Caki2 (cell line): ENCODE measurements around the gene ENDOD1. TPM values are rescaled to one million over a fixed set of nuclear protein-coding genes. Genes with fewer than 3 reads are reported as not detected.
"Not testable (repeated sequence)": the region's sequence is repeated elsewhere in the genome, so short reads cannot be mapped to it uniquely, and the experiment has no call there.

ENCODE experiments used
- DNase-seq: peaks from one replicate; pipeline ENCODE4 v3.0.0-alpha.2; 2015; ENCODE audit warnings: low read depth
- in situ Hi-C: cut with HindIII; loops from 2 replicates; pipeline ENCODE4 v1.10.0; 2016; ENCODE audit warnings: low sequenced_read_pairs, low pct_unique_long_range_greater_than_20kb, mixed read lengths
- total RNA-seq: library from RNA; depleted of rRNA; stranded (reverse); fragments of >200 nt; shearing (Covaris generic); gene quantifications from 2 replicates; pipeline ENCODE4 v1.2.3, GENCODE V29; 2014; ENCODE audit warnings: low replicate concordance

The ENDOD1 gene
- total RNA-seq, 1 experiment from 2014 or later, result 8.8 TPM

DNA sequence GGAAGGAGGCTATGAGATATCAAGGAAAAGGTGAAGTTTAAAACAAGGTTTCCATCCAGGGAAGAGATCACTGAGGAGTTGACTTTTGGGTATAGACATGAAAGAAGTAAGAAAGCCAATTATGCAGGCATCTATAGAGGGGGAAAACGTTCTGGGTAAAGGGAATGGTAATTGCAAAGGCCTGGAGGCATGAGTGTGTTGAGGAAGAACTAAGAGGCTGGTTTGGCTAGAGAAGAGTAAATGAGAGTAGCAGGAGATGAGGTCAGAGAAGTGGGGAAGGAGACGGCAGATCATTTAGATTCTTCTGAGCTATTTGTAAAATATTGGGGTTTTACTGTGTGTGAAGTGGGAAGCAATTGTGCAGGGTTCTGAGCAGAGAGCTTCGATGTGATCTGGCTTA is 7.6 kb downstream of the ENDOD1 start:
- in situ Hi-C loops, result no loop called here
- no peak for DNase-seq

DNA sequence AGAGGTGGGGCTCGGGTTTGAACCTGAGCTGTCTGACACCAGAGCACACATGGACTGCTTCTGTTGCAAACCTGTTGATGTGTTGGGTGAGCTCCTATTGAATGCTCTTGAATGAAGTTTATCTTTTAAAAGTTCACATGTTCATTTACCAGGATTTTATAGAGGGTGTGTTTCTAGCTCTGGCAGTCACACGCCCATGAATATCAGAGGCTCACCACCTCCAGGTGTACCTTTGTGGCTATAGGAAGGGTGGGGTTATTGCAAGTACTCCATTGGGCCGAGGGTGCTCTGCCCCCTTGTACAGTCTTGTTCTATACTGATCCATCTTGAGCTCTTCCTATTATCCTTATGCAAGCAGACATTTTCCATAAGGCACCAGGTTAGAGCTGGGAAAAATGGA is 9.2 kb downstream of the ENDOD1 start:
- no peak for DNase-seq
- in situ Hi-C loops, result no loop called here

DNA sequence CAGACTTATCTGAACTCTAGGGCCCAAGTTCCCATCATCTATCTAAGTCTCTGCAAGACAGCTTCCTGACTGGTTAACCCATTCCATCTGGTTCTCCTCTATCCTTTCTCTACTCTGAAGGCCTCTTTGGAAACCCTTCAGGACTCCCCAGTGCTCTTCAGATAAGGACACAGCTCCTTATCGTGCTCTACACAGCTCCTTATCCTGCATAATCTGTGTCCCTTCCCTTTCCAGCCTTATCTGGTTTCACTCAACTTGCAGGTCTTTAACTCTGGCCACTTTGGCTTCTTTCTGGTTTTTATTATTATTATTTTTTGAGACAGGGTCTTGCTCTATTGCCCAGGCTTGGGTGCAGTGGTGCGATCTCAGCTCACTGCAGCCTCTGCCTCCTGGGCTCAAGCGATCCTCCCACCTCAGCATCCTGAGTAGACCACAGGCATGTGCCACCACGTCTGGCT is 10.6 kb downstream of the ENDOD1 start:
- in situ Hi-C loops, result no loop called here
- DNase-seq, result no peak

DNA sequence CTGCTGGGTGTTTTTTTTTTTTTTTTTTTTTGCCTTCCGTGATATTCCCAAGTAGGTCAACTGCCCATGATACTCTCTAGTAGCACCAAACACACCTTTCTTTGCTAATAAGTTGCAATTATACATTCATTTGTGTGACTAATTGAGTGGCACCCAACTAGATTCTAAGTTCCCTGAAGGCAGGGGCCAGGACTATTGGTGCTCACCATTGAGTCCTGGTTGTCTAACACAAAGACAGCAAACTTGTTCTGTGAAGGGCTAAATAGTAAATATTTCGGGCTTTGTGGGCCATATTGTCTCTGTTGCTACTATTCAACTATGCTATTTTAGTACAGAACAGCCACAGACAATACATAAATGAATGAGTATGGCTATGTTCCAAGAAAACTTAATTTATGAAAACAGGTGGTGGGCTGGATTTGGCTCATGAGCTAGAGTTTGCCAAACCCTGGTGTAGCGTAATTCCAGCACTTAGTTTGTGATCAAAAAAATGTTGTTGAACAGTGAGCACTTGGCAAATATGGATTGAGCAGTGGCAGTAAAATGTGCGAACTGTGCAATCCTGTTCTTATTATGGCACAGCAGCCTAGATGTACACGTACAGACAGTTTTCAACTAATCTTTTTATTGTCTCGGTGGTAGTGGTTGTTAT is 11.3 kb downstream of the ENDOD1 start:
- no peak for DNase-seq
- in situ Hi-C loops, result no loop called here

DNA sequence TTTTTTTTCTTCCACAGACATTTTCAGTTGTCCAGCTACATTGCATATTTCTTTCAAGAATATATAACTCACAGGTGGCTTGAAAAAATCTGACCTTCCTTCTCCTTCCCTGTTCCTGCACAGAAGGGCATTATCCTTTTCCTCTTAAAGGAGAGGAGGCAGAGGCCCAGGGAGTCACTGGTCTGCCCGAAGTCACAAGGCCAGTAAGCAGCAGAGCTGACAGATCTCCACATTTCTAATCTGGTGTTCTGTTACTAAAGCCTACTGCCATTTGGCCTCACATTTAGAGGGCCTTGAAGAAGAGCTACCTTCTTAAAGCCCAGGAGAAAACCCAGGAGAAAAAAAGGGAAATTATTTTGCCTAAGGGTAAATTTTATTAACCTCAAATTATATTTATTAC is 12.3 kb downstream of the ENDOD1 start:
- in situ Hi-C loops, result no loop called here
- DNase-seq, result no peak

DNA sequence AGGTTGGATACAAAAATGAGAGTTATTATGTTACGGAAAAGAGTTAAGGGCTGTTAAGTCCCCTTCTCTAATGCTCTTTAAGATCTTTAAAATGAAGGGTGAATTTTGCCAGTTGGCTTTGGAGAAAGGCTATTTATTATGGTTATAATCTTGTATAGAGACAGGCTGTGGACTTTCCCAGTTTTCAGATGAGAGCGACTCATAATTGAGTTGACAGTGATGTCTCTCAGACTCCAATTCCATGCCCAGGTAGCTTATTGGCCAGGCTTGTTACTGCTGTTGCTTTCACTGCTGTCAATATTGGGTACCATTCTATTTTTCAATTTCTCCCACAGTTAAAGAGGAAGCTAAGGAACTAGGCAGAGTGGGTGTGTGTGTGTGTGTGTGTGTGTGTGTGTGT is 13.1 kb downstream of the ENDOD1 start:
- in situ Hi-C loops, result no loop called here

DNA sequence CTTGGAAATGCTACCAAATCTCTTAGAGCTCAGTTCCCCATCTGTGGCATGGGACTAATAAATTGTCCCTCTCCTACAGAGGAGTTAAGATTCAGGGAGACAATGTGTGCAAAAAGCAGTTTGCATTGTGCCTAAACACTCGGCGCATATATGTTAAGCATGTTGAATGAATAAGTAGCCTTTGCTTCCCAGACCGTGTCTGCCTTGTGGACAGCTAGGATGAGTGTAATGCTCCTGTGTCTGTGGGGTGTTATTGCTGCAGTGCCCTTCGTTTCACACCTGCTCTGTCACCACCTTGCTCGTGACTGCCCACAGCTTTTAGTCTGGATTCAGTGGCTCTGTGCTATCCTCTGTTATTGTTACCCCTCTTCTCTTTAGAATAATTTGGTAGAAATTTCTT is 14.1 kb downstream of the ENDOD1 start:
- no peak for DNase-seq
- in situ Hi-C loops, result no loop called here

More for the DNA sequence above, 13.1 kb downstream of the ENDOD1 start:
- no peak for DNase-seq

DNA sequence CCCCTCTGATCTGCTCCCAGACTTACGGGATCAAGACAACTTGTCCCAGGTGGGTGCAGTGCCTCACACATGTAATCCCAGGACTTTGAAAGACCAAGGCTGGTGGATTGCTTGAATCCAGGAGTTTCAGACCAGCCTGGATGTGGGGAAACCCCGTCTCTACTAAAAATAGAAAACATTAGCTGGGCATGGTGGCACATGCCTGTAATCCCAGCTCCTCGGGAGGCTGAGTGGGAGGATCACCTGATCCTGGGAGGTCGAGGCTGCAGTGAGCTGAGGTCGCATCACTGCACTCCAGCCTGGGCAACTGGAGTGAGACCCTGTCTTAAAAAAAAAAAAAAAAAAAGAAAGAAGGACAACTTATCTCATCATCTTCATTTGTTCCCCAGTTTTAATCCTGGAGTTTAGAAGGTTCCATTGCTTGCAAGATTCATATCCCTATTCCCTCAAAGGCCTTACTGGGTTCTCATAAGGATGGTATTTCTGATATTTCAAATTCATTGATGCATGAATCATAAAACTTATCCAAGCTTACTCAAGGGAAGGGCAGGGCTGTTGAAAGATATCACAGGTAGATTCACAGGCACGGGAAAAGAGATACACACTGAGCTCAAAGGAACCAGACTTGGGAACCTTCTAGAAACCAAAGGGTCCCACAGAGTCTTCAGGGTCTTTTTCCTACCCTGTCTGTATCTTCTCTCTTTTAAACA is 14.6 kb downstream of the ENDOD1 start:
- in situ Hi-C loops, result no loop called here
- DNase-seq, result no peak

DNA sequence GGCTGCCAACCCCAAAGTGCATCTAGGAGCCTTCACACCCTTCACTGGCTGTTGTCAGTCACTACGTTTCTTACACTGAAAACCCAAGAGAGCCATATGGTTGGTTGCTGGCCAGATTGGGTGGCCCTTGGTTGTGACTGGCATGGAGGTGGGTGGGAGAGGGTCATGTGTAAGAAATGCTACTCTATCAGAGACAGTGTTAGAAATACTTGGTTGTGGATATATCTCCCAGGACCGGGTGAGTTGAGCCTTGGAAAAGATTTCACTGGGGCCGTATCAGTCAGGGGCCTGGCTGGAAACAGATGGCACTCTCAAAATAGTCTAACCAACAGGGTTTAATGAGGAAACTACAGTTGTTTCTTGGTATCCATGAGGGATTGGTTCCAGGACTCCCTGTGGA is 15.2 kb downstream of the ENDOD1 start:
- in situ Hi-C loops, result no loop called here

DNA sequence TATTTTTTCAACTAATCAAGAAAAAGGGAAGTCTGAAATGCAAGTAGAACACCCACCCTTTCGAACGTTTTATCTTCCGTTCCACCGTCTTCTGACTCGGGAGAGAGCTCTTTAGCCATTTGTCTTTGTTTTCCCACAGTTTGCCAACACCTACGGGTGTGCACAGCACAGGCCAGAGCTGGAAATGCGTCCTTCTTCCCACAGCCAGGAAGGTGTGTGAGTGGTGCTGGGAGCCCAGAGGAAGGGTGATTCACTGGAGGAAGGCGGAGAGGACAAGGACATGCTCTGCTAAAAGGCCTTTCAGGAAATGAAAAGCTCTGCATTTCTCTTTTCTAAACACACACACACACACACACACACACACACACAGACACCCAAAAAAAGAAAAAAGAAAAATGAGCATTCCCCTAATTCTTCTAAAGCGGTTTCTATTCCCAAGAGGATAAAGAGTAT is 18.5 kb downstream of the ENDOD1 start:
- in situ Hi-C loops, result no loop called here
- no peak for DNase-seq

More for the DNA sequence above, 15.2 kb downstream of the ENDOD1 start:
- DNase-seq, result no peak

DNA sequence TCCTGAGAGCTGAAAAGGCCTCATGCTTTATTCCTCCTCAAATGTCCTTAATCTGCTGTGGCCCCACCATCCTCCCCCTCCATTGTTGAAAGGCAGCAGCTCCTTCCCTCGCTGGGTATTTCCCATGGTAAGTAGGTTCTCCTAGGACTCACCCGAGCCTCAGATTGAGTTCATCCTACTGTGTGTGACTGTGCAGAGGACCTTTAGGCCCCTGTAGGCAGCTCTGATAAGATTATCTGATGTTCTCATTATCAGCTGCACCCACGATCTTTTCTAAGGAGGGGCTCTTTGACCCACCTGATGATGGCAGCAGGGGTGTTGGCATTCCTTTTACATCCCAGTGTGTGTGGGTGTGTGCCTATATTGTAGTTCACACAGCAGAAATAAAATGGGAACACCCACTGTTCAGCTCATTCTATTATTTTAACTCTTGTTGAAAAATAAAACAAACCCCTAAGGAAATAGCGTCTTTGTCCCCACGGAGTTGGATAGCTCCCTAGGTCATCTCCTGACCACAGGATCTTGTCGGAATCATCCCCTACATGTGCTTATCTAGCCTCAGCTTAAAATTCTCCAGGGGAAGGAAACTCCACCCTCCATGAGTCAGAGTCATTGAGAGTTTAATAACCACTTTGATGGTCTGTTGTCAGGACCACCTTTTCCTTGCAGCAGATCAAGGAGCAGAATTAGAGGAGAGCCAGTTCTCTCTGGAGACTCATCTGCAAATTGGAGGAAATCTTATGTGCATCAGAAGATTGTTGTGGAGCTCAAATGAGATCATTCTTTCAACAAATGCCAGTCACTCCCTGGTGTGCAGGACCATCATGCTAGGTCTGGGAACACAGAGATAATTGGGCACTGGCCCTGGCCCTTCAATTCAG is 19.3 kb downstream of the ENDOD1 start:
- in situ Hi-C loops, result no loop called here
- DNase-seq, result no peak

DNA sequence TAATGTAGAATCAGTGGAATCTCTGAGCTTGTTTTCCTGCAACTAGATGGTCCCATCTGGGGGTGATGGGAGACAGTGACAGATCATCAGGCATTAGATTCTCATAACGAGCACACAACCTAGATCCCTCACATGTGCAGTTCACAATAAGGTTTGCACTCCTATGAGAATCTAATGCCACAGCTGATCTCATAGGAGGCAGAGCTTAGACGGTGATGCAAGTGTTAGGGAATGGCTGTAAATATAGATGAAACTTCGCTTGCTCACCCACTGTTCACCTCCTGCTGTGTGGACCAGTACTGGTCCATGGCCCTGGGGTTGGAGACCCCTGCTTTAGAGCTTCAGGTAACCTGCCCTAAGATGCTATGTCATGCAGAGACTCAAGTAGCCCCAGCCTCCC is 21.8 kb downstream of the ENDOD1 start:
- in situ Hi-C loops, DNase-seq: not testable (repeated sequence)

DNA sequence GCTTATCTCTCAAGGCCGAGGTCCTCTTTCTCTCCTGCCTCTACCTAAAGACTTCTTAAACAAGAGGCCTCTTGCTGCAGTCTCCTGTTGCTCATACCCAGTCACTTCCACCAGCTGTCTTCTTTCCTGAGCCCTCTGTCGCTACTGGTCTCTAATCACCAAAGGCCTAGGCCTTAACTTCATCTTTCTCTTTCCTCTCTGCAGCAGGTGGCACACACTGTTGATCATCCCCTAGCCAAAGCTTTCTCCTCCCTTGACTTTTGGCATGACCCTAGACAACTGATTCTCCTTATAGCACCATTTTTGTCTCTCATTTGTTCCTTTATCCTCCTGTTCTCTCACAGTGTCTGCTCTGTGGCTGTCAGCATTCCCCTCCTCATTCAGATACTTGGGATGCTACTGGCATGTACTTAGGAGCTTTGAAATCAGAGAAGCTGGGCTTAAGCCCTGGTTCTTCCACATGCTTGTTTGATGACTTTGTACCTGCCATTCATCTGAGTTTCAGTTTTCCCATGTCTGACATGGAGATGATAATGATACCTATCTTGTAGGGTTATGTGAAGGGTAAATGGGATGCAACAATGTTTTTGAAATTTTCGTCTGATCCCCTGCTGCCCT is 22.4 kb downstream of the ENDOD1 start:
- in situ Hi-C loops, result no loop called here
- DNase-seq, result no peak

DNA sequence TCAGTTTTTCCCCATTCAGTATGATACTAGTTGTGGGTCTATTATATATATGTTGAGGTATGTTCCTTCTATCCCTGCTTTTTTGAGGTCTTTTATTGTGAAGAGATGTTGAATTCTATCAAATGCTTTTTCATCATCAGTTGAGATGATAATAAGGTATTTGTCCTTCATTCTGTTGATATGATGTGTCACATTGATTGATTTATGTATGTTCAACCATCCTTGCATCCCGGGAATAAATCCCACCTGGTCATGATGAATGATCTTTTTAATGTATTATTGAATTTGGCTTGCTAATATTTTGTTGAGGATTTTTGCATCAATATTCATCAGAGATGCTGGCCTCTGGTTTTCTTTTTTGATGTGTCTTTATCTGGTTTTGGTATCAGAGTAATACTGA is 26.0 kb downstream of the ENDOD1 start:
- in situ Hi-C loops, result no loop called here
- DNase-seq, result no peak

DNA sequence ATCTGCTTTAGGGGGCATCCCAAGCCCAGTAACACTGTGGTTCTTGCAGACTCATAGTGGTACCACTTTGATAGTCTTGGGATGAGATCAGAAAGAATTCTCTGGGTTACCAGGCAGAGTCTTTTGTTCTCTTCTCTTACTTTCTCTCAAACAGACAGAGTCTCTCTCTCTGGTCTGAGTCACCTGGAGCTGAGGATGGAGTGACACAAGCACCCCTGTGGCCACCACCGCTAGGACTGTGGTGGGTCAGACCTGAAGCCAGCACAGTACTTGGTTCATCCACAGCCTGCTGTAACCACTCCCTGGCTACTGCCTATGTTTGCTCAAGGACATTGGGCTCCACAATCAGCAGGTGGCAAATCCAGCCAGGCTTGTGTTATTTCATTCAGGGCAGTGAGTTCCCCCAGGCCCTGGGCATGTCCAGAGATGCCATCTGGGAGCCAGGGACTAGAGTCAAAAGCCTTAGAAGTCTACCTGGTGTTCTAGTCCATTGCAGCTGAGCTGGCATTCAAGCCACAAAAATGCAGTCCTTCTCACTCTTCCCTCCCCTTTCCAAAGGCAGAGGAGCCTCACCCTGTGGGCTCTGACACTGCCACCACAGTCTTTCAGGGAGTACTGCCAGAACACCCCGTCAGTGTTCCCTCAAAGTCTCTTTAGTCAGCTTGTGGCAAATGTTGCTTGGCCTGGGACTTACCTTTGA is 29.9 kb downstream of the ENDOD1 start:
- no peak for DNase-seq

DNA sequence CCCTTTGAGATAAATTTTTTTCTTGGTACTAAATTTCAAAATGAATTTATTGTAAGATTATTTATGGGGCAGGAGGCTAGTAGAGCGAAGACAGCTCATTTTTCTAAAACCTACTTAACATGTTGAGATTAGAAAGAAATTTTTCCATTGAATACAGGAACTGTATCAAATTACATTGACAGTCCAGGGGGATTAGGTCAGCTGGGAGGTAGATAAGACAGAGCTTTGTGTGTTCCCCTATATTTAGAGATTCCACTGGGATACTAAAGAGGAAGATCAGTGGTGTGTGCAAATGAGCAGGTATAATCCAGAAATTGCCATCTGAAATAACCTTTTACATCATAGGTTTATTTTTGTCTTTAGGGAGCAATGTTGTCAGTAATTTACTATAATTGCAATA is 32.1 kb downstream of the ENDOD1 start:
- DNase-seq, result no peak
- in situ Hi-C loops, result no loop called here

More for the DNA sequence above, 29.9 kb downstream of the ENDOD1 start:
- in situ Hi-C loops, result no loop called here

DNA sequence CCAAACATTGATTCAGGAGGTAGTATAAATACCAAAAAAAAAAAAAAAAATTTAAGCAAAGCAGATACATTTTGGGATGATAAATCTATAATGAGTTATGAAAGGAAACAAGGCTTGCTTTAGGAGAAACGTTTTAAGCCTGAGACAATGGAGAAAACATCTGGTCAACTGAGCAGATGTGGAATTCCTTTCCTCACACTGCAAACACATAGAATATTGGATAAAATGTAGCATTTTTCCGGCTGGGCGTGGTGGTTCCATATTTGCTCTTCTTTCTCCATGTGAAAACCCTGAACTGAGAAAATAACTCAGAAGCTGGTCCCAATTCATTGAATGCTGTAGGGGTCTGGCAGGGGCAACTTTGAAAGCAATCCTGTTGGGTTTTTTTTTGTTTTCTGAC is 33.9 kb downstream of the ENDOD1 start:
- DNase-seq, result no peak
- in situ Hi-C loops, result no loop called here

DNA sequence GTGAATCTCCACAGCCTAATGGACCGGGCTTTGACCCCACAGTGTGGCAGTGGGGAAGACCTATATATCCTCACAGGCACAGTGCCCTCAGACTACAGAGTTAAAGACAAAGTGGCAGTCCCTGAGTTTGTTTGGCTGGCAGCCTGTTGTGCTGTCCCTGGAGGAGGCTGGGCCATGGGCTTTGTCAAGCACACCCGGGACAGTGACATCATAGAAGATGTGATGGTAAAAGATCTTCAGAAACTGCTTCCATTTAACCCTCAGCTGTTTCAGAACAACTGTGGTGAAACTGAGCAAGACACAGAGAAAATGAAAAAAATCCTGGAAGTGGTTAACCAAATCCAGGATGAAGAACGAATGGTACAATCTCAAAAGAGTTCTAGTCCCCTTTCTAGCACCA is 39.0 kb downstream of the ENDOD1 start:
- no peak for DNase-seq
- in situ Hi-C loops, result no loop called here
